Measurements from ENCODE around the gene STN1.

DNA sequence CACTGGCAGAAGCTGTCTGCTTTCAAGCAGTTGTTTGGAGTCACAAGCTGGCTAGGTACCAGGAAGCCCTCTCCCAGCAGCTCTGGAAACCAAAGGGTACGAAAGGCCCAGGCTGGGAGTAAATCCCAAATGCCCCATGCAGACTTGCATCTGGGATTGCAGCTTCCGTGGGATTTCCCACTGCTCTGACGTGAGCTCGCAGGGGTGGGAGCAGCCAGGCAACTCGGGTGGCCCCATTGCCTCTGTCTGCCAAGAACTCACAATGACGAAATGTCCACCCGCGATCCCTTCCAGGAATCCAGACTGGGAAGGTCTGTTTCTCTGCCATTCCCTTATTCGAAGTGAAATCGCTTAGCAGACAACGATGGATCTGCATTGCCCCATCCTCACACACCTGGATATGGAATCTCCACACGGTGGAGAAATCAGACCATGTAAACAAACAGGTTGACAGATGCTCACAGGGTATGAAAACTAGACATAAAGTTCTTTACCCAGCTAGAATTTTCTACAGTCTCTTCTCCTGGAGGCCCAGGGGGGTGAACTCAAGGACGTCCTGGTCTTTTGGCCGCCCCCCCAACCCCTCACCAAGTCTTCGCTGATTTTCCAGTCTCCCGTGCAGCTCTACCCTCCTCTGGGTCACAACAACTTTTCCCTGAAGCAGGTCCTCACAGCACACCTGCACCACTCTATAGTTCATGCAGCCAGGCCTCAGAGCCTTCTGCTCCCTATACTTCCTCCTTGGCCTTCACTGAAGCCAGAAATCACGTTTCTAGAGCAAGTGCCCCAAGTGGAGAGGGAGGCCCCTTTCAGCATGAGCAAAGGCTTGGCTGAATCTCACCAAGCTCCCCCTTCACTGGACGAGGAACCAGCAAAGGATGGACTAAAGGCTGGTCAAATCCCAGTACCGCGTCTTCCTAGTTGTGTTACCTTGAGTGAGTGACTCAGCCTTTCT, 82.6 kb downstream of the STN1 start:
- TF ChIP-seq, protein P1, sequence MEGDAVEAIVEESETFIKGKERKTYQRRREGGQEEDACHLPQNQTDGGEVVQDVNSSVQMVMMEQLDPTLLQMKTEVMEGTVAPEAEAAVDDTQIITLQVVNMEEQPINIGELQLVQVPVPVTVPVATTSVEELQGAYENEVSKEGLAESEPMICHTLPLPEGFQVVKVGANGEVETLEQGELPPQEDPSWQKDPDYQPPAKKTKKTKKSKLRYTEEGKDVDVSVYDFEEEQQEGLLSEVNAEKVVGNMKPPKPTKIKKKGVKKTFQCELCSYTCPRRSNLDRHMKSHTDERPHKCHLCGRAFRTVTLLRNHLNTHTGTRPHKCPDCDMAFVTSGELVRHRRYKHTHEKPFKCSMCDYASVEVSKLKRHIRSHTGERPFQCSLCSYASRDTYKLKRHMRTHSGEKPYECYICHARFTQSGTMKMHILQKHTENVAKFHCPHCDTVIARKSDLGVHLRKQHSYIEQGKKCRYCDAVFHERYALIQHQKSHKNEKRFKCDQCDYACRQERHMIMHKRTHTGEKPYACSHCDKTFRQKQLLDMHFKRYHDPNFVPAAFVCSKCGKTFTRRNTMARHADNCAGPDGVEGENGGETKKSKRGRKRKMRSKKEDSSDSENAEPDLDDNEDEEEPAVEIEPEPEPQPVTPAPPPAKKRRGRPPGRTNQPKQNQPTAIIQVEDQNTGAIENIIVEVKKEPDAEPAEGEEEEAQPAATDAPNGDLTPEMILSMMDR (conservative IDR thresholded peaks at IDR 0.05) = no peak
- TF ChIP-seq ZFX (IDR thresholded peaks at IDR 0.05) = no peak

All from C4-2B (cell line).